M059J (cell line): ENCODE data around the gene DHRS7C. TPM values are rescaled to one million over a fixed set of nuclear protein-coding genes. Genes with fewer than 3 reads are reported as not detected.
"Not testable (repeated sequence)": the region's sequence is repeated elsewhere in the genome, so short reads cannot be mapped to it uniquely, and the experiment has no call there.

Experiments
- DNase-seq: peaks from one replicate; pipeline ENCODE4 v3.0.0-alpha.2; 2012; ENCODE audit warnings: low read depth
- total RNA-seq: library from RNA; depleted of rRNA; stranded (reverse); fragments of >200 nt; shearing (Covaris generic); gene quantifications from 2 replicates; pipeline ENCODE4 v1.2.3, GENCODE V29; 2014

DHRS7C gene
- total RNA-seq, 1 experiment from 2014 or later, result not detected

DNA sequence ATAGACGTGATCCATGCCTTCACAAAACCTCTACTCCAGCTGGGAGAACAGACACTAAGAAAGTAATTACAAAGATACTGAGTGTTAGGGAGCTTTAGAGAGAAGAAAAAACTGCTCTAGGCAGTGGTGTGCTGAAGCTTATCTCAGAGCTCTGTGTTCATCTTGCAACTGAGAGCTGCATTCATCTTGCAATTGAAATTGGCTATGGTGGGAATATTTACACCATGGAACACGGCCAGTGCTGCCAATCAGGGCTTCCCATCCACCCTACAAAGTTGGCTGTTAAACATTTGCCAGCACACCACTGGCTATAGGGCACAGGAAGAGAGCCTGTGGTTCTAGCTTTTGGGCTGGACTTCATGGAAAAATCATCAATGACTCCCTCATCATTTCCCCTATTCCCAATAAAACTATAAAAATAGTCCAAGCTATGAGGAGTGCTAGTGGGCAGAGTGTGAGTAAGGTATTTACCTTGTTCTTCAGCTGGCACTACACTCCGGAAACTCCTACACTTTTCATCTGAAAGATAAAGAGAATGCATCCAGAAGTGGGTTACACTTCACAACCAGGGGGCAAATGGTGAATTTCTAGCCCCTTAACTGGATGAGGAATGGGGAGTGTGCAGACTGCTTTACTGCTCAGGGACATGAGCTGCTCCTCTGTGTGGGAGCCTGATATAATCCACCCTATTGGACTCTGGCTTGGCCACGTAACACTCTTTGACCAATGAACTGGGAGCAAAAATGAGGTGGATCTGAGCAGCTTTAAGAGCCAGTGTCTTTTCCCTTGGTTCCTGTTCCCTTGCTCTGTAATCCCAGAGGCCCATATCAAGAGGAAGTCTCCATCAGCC, 18.9 kb upstream of the DHRS7C start:
- peak; percentile 51 for DNase-seq

DNA sequence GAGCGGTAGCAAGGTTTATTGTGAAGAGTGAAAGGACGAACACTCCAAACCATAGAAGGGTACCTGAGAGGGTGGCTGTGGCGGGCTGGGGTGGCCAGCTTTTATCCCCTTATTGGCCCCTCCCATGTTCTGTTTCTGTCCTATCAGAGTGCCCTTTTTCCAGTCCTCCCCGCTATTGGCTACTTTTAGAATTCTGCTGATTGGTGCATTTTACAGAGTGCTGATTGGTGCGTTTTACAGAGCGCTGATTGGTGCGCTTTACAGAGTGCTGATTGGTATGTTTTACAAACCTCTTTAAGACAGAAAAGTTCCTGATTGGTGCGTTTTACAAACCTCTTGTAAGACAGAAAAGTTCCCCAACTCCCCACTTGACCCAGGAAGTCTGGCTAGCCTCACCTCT, 18.0 kb upstream of the DHRS7C start:
- DNase-seq, result no peak

GRCh38 chr17:9806699-9807098, 15.3 kb upstream of the DHRS7C start:
- no peak for DNase-seq

DNA sequence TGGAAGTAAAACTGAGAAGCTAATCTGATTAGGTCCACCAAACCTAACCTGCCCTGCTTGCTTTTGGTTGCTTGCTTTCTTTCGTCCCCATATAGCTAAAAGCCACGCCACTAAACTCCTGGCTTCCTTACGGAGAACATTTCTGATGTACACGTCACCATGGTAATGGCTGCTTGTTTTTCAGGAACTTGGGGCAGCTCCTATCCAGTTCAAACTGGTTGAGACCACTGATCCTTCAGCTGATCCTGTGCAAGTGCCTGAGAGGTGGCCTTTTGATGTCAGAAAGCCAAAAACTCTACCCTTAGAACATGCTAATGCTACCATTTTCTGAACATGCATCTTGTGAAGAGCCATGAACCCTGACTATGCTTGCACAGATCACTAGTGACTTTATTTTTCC, 14.4 kb upstream of the DHRS7C start:
- DNase-seq, result no peak

GRCh38 chr17:9802697-9803096, 11.3 kb upstream of the DHRS7C start:
- no peak for DNase-seq

DNA sequence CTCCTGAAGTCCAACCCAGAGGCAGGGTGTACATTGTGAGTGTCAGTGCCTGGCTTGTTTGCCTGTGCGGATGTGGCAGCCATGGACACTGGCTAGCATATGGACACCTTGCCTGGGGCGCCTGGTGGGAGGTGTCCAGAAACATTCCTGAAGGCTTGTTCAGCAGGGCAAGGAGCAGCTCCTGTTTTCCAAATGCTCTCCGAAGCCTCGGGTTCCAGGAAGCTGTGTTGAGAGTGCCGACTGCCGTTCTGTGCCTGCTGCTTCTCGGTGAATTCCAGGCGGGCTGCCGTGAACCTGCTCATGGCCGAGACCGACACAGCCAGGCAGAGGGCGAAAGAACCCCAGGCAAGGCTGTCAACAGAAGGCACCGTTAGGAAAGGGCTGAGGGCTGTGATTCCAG, 10.9 kb upstream of the DHRS7C start:
- peak; percentile 96 for DNase-seq

DNA sequence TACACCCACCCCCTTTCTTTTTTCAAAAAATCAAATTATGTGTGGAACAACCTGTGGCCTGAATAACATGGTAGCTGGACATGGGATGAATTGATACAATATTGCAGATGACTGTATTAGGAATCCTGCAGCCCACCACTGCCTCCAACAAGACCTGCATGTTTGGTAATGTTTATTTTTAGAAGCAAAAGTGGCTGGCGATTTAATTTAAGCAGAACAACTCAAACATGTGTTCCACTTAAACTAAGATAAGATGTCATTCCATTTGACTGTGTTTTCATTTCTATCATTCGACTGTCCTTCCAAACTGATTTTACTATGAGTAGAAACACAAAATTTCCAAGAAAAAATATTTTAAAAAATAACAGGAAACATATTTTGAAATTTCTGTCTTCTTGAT, 10.1 kb upstream of the DHRS7C start:
- no peak for DNase-seq

GRCh38 chr17:9798724-9799123, 7.3 kb upstream of the DHRS7C start:
- peak; percentile 43 for DNase-seq

DNA sequence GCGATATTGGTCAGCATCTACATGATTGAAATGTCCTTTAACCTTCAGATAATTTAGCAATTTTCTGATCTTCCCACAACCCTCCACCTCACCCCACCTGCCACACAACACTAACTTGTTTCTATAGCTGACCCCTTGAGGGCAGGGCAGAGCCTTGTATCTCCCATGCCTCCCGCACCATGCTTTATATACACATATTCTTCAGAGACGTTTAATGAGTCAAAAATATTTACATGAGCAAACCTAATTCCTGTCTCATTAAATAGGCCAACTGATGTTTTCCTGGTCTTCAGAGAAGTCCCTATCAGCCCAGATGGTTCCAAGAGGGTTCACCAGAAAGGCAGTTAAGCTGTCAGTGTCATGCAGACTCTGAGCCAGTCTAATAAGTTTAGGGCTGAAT, 6.6 kb upstream of the DHRS7C start:
- DNase-seq, result peak; percentile 37

GRCh38 chr17:9792181-9792840, 919 bp upstream of the DHRS7C start:
- no peak for DNase-seq

GRCh38 chr17:9790316-9790715, 1.1 kb downstream of the DHRS7C start:
- no peak for DNase-seq

DNA sequence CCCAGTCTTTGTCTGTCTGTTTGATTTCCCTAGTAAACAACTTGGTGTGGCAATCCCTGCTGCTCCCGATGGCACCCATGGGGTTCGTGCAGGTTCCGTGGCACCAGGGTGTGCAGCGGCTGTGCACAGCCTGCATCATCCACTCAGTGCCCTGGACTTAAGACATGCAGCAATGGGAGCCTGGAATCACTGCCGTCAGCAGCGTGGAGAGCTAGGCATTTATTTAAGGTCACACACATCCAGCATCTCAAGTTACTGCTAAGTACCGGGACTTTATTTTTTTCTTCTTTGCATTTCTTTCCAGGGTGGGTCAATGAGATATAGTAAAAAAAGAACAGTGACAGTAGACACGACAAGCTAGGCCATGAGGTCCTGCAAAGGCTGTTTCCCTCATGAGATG, 2.8 kb downstream of the DHRS7C start:
- no peak for DNase-seq

DNA sequence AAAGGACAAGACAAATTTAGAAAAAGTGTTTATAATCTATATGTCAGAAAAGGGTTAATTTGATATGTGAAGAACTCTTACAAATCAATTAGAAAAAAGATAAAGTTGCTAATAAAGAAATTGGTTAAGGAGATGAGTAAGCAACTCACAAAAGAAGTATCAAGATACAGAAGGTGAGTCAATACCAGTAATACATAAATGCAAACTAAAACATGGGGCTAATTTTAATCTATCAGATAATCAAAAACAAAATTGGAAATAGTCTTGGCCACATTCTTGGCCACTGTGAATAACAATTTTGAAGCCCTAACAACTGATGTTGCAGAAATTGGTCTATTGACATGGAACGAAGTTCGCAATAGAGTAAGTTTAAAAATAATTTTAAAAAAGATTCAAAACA, 6.8 kb downstream of the DHRS7C start:
- DNase-seq, result no peak

GRCh38 chr17:9783465-9783864, 7.9 kb downstream of the DHRS7C start:
- DNase-seq, result not testable (repeated sequence)

- DNase-seq, result no peak
Measured at GRCh38 chr17:9783050-9783449, 8.3 kb downstream of the DHRS7C start.

DNA sequence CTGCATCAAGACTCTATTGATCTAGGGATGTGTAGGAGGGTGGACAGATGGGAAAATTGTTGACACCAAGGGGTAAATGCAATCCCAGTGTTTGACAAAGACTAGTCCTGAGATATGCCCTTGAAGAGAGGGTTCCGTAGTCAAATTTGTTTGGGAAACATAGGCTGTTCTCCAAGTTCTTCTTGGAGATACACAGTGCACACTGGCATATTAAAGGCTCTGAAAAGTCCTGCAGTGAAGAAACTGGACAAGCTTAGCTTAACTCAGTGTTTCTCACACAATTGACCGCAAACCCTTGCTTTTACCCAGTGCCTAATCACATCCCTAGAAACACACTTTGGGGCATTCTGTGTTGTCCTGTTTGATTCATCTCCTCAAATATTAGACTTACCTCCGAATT, 10.8 kb downstream of the DHRS7C start:
- DNase-seq, result no peak

DNA sequence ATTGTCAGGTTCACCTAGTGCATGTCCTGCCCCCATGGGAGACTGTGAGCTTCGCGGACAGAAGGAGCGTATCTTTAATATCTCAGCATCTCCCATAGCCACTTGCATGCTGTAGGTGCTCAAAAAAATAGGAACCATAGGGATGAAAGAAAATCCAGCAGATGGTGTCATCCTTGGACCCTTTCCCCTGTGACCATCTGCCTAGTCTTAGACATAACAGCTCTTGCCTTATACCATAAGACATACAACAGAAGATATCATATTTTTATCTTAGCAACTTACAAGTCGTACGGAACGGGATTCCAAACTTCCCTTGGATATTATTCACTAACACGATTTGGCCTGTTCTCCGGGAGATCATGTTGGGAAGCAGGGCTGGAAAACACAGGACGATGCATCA, 14.5 kb downstream of the DHRS7C start:
- no peak for DNase-seq

GRCh38 chr17:9772658-9773057, 18.7 kb downstream of the DHRS7C start:
- DNase-seq, result no peak

DNA sequence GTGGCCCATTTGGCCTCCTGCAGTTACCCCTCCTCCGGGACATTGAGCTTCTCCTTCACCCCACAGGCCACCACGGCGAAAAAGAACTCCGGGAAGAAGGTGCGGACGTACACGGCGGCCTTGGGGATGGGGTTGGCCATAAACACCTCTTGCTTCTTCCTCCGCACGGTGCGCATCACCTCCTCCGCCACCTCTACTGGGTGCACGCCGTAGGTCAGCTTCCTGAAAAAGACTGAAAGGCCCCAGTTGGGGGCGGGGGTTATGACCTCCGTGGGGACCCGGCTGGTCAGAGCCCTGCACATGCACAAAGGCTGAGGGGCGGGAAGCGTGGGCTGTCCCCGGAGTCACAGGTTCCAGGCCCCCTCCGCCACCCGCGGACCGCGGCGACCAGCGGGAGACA, 19.9 kb downstream of the DHRS7C start:
- DNase-seq, result no peak

DNA sequence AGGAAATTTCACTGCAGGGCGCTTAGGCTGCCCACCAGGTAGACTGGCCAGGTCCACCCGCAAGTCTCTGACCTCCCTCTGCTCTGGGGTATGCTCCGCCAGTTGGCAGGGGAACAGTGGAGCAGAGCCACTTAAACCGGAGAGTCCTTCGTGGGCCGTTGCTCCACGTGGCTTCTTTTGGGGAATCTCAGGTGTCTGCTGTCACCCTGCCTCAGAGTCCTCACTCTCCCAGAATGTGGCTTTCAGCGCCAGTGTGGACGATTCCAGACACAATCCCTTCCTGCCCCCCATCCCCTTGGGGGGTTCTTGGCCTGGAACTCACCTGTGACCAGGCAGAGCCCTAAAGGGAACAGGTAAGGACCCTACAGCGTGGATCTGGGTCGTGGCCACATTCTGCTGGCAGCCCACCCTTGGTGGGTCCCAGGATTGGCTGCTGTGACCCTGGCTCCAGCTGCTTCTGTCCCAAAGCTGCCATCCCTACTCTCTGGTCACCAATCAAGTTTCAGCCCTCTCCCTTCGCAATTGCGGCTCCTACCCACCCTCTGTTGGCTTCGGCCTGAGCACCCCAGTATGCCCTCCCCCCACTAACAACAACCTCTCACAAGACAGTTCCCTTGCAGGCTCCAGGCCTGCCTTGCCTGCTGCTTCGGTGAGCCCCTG, 22.2 kb downstream of the DHRS7C start:
- DNase-seq, result no peak

- DNase-seq, result peak; percentile 24
Measured at GRCh38 chr17:9768381-9768934, 22.9 kb downstream of the DHRS7C start.

- DNase-seq, result no peak
Measured at GRCh38 chr17:9767432-9767991, 23.9 kb downstream of the DHRS7C start.
